Astrocyte (in vitro differentiated cells and primary cell): ENCODE data around the gene STUM. TPM values are rescaled to one million over a fixed set of nuclear protein-coding genes. Genes with fewer than 3 reads are reported as not detected.

Experiments
- DNase-seq: peaks from one replicate; pipeline ENCODE4 v3.0.0-alpha.2; 2010; ENCODE audit warnings: low read depth
- FAIRE-seq: peaks from 2 replicates; lab custom pipeline; 2011; peaks lifted over from hg19 to GRCh38; lab: Jason Lieb, UNC
- H2AFZ ChIP-seq: 2 replicates; pipeline ENCODE4 v1.6.0; 2012; ENCODE audit warnings: low read depth, low read length, inconsistent platforms
- H3K27ac ChIP-seq: 2 replicates; pipeline ENCODE4 v1.5.1; 2011; ENCODE audit warnings: low read depth, low read length, inconsistent platforms
- H3K27me3 ChIP-seq: 2 replicates; pipeline ENCODE4 v1.6.0; 2011; ENCODE audit warnings: low read length, inconsistent platforms; ENCODE audit not compliant: insufficient read depth
- H3K36me3 ChIP-seq: 2 replicates; pipeline ENCODE4 v1.5.1; 2011; ENCODE audit warnings: low read length, inconsistent platforms; ENCODE audit not compliant: insufficient read depth
- H3K4me1 ChIP-seq: 2 replicates; pipeline ENCODE4 v1.5.1; 2011; ENCODE audit warnings: low read length, inconsistent platforms; ENCODE audit not compliant: insufficient read depth
- H3K4me2 ChIP-seq: 2 replicates; pipeline ENCODE4 v1.6.0; 2012; ENCODE audit warnings: low read length, inconsistent platforms
- H3K4me3 ChIP-seq: 2 replicates; pipeline ENCODE4 v1.5.1; 2011; ENCODE audit warnings: low read depth, mild to moderate bottlenecking, low read length, inconsistent platforms; ENCODE audit not compliant: insufficient read depth
- H3K79me2 ChIP-seq: 2 replicates; pipeline ENCODE4 v1.6.0; 2012; ENCODE audit warnings: mild to moderate bottlenecking, low read length, inconsistent platforms; ENCODE audit not compliant: insufficient read depth
- H3K9ac ChIP-seq: 2 replicates; pipeline ENCODE4 v1.6.0; 2012; ENCODE audit warnings: mild to moderate bottlenecking, low read length, inconsistent platforms
- H3K9me3 ChIP-seq: 2 replicates; pipeline ENCODE4 v1.5.1; 2012; ENCODE audit warnings: low read depth, mild to moderate bottlenecking, low read length, inconsistent platforms; ENCODE audit not compliant: insufficient read depth
- H4K20me1 ChIP-seq: 2 replicates; pipeline ENCODE4 v1.6.0; 2012; ENCODE audit warnings: low read length, inconsistent platforms; ENCODE audit not compliant: insufficient read depth
- H3K27ac Mint-ChIP-seq: one replicate; pipeline ENCODE4 v1.8.0; 2021; ENCODE audit warnings: mild to moderate bottlenecking, mixed read lengths; ENCODE audit not compliant: unreplicated experiment
- H3K27me3 Mint-ChIP-seq: one replicate; pipeline ENCODE4 v1.8.0; 2021; ENCODE audit warnings: low read depth, mixed read lengths; ENCODE audit not compliant: unreplicated experiment
- H3K36me3 Mint-ChIP-seq: one replicate; pipeline ENCODE4 v1.8.0; 2021; ENCODE audit warnings: low read depth, mixed read lengths; ENCODE audit not compliant: unreplicated experiment
- H3K4me1 Mint-ChIP-seq: one replicate; pipeline ENCODE4 v1.8.0; 2021; ENCODE audit warnings: low read depth, mixed read lengths; ENCODE audit not compliant: unreplicated experiment
- H3K4me3 Mint-ChIP-seq: one replicate; pipeline ENCODE4 v1.8.0; 2021; ENCODE audit warnings: mild to moderate bottlenecking, moderate library complexity, mixed read lengths; ENCODE audit not compliant: unreplicated experiment
- H3K9me3 Mint-ChIP-seq: one replicate; pipeline ENCODE4 v1.8.0; 2021; ENCODE audit warnings: mild to moderate bottlenecking, mixed read lengths; ENCODE audit not compliant: unreplicated experiment
- EZH2 ChIP-seq: IDR thresholded peaks from 2 replicates; pipeline ENCODE4 v1.6.1; 2012; ENCODE audit warnings: mild to moderate bottlenecking, low read length, inconsistent platforms; ENCODE audit not compliant: insufficient read depth
- total RNA-seq: library from RNA; stranded (reverse); gene quantifications from 2 replicates; pipeline ENCODE4 v1.2.1, GENCODE V29; 2021
- TF ChIP-seq, protein P1 (sequence below): IDR thresholded peaks from 2 replicates; pipeline ENCODE4 v1.5.1; 2011; ENCODE audit warnings: low read depth, mild to moderate bottlenecking, inconsistent platforms, low read length, moderate library complexity; ENCODE audit not compliant: insufficient read depth

The STUM gene
- total RNA-seq, 1 donor from 2014 or later, result not detected

DNA sequence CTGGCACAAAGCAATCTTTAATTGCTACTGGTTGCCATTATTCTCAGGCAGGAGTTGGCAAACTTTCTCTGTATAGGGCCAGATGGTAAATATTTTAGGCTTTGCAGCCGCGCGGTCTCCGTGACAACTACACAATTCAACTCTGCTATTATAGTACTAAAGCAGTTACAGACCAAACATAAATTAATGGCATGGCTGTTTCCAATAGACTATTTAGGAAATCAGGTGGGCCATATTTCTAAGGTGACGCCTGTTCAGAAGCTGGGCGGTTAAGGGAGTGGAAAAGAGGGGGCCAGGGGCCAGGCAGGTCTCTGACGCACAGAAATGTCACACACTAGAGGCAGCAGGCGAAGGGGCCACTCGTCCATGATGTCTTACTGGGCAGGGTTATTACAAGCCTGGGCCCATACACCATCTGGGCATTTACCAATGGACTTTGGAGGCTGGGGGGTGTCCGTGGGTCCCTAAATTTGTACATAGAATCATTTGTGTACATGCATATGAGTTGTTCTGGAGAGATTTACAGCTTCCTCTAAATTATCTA lies 80.1 kb downstream of the STUM start:
- no peak for FAIRE-seq
- H3K4me2 ChIP-seq, result no peak overlapping the region
- no peak overlapping the region for H3K27ac ChIP-seq
- peaks cover 3% of the 10 kb centered on the region for H3K27me3 ChIP-seq
- H3K4me1 ChIP-seq, result no peaks in the 10 kb centered on the region
- Mint-ChIP-seq H3K9me3 (no peaks in the 10 kb centered on the region), H3K27ac (no peak overlapping the region), H3K27me3 (peaks cover 41% of the 10 kb centered on the region), H3K4me3 (no peak overlapping the region), H3K4me1 (no peaks in the 10 kb centered on the region), H3K36me3 (no peaks in the 10 kb centered on the region)
- no peak for TF ChIP-seq EZH2
- TF ChIP-seq, protein P1, sequence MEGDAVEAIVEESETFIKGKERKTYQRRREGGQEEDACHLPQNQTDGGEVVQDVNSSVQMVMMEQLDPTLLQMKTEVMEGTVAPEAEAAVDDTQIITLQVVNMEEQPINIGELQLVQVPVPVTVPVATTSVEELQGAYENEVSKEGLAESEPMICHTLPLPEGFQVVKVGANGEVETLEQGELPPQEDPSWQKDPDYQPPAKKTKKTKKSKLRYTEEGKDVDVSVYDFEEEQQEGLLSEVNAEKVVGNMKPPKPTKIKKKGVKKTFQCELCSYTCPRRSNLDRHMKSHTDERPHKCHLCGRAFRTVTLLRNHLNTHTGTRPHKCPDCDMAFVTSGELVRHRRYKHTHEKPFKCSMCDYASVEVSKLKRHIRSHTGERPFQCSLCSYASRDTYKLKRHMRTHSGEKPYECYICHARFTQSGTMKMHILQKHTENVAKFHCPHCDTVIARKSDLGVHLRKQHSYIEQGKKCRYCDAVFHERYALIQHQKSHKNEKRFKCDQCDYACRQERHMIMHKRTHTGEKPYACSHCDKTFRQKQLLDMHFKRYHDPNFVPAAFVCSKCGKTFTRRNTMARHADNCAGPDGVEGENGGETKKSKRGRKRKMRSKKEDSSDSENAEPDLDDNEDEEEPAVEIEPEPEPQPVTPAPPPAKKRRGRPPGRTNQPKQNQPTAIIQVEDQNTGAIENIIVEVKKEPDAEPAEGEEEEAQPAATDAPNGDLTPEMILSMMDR, result no peak
- no peak overlapping the region for H2AFZ ChIP-seq
- no peaks in the 10 kb centered on the region for H3K36me3 ChIP-seq
- no peaks in the 10 kb centered on the region for H3K9me3 ChIP-seq
- H3K79me2 ChIP-seq, result no peaks in the 10 kb centered on the region
- no peak overlapping the region for H3K4me3 ChIP-seq
- H3K9ac ChIP-seq, result no peak overlapping the region
- H4K20me1 ChIP-seq, result no peaks in the 10 kb centered on the region
- no peak for DNase-seq

DNA sequence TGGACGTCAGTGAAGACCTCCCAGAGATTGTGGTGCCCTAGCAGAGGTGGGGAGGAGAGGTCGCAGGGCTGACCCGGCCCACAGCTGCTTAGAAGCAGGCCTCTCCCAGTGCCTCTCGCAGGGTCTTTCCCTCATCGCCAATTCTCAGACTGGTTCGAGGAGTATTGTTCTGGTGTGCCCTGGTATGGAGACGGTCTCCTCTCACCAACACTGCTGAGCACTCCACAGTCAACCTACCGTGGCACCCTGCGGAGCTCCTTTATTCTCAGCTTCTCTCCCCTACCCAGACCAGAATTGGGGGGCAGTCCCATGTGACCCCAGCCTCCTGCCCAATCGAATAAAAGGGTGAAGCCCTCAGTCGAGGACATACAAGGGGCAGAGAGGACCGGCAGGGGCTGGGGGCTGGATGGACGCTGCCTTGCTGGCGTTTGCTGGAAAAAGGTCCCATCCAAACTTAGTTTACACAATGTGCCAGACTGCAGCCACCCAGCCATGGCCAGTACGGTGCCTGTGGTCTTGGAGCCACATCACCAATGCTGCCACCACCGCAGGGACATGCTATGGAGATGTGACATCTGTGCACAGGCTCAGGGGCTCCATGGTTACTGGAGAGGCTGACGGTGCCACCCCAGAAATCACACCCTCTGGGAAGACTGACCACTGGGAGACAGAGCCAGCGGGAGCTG lies 80.8 kb downstream of the STUM start:
- Mint-ChIP-seq H3K9me3 (no peaks in the 10 kb centered on the region), H3K27me3 (peaks cover 41% of the 10 kb centered on the region), H3K4me3 (no peak overlapping the region), H3K36me3 (no peaks in the 10 kb centered on the region), H3K27ac (no peak overlapping the region), H3K4me1 (no peaks in the 10 kb centered on the region)
- no peak overlapping the region for H2AFZ ChIP-seq
- TF ChIP-seq EZH2, result no peak
- TF ChIP-seq, protein P1, result no peak
- no peaks in the 10 kb centered on the region for H3K36me3 ChIP-seq
- peaks cover 3% of the 10 kb centered on the region for H3K27me3 ChIP-seq
- H3K4me2 ChIP-seq, result no peak overlapping the region
- H3K27ac ChIP-seq, result no peak overlapping the region
- no peaks in the 10 kb centered on the region for H4K20me1 ChIP-seq
- no peaks in the 10 kb centered on the region for H3K4me1 ChIP-seq
- H3K9ac ChIP-seq, result no peak overlapping the region
- no peak for FAIRE-seq
- H3K4me3 ChIP-seq, result no peak overlapping the region
- H3K79me2 ChIP-seq, result no peaks in the 10 kb centered on the region
- no peak for DNase-seq
- no peaks in the 10 kb centered on the region for H3K9me3 ChIP-seq
